Measurements from ENCODE around the gene SETD1A. TPM values are rescaled to one million over a fixed set of nuclear protein-coding genes. Genes with fewer than 3 reads are reported as not detected.

Gene SETD1A
- total and polyA plus RNA-seq, 9 of the 15 experiments (the other 6 are each of a cell fraction or from before 2014, with no cell fraction given), result 0.08 to 36.0 (median 4.2) TPM

GRCh38 chr16:31032736-31033708 is 75.5 kb downstream of the SETD1A start, which contains the start of gene STX4 (continued):
- no peak for TF ChIP-seq BRF2 (IDR thresholded peaks at IDR 0.05; ENCODE audit: borderline replicate concordance, insufficient read depth, insufficient read length)
- TF ChIP-seq HNRNPK (IDR thresholded peaks at IDR 0.05; ENCODE audit: low read depth, low read length, poor library complexity, severe bottlenecking), result no peak
- no peak for TF ChIP-seq HOXB6 (CRISPR knock-in tag; IDR thresholded peaks at IDR 0.05; ENCODE audit: borderline replicate concordance)
- TF ChIP-seq DIDO1 (tag; IDR thresholded peaks at IDR 0.05; ENCODE audit: low read depth), result peak; percentile 62
- TF ChIP-seq, protein P1, sequence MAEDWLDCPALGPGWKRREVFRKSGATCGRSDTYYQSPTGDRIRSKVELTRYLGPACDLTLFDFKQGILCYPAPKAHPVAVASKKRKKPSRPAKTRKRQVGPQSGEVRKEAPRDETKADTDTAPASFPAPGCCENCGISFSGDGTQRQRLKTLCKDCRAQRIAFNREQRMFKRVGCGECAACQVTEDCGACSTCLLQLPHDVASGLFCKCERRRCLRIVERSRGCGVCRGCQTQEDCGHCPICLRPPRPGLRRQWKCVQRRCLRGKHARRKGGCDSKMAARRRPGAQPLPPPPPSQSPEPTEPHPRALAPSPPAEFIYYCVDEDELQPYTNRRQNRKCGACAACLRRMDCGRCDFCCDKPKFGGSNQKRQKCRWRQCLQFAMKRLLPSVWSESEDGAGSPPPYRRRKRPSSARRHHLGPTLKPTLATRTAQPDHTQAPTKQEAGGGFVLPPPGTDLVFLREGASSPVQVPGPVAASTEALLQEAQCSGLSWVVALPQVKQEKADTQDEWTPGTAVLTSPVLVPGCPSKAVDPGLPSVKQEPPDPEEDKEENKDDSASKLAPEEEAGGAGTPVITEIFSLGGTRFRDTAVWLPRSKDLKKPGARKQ (CRISPR knock-in tag; IDR thresholded peaks at IDR 0.05), result no peak
- TF ChIP-seq ZNF324 (CRISPR knock-in tag; IDR thresholded peaks at IDR 0.05), result 0 out of 2 replicates have a peak, but pooled peaks have one; percentile 18
- TF ChIP-seq RAD21 (CRISPR knock-in tag; conservative IDR thresholded peaks at IDR 0.05 in 1 of 2, IDR thresholded peaks at IDR 0.05 in 1 of 2), result 0 out of 4 replicates have a peak, but pooled peaks of 1 of the 2 experiments have one; percentile 2
- no peak for TF ChIP-seq TFAM (CRISPR knock-in tag; conservative IDR thresholded peaks at IDR 0.05)
- TF ChIP-seq, protein P2, sequence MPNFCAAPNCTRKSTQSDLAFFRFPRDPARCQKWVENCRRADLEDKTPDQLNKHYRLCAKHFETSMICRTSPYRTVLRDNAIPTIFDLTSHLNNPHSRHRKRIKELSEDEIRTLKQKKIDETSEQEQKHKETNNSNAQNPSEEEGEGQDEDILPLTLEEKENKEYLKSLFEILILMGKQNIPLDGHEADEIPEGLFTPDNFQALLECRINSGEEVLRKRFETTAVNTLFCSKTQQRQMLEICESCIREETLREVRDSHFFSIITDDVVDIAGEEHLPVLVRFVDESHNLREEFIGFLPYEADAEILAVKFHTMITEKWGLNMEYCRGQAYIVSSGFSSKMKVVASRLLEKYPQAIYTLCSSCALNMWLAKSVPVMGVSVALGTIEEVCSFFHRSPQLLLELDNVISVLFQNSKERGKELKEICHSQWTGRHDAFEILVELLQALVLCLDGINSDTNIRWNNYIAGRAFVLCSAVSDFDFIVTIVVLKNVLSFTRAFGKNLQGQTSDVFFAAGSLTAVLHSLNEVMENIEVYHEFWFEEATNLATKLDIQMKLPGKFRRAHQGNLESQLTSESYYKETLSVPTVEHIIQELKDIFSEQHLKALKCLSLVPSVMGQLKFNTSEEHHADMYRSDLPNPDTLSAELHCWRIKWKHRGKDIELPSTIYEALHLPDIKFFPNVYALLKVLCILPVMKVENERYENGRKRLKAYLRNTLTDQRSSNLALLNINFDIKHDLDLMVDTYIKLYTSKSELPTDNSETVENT (CRISPR knock-in tag; IDR thresholded peaks at IDR 0.05), result peak; percentile 16; the same call in 1 of the 2 replicates
- TF ChIP-seq HCFC1 (IDR thresholded peaks at IDR 0.05; ENCODE audit: low read depth, low read length), result peak; percentile 91
- TF ChIP-seq FIP1L1 (IDR thresholded peaks at IDR 0.05; ENCODE audit: low read depth, low read length, poor library complexity, severe bottlenecking), result peak; percentile 24
- peak; percentile 33 for TF ChIP-seq KDM5B (IDR thresholded peaks at IDR 0.05; ENCODE audit: insufficient replicate concordance, low read depth, low read length)
